HEK293 (cell line): ENCODE results near the gene ANAPC10.

Source experiments
- BCL6B ChIP-seq: fragments of 450-650 bp; formaldehyde crosslinking; IDR thresholded peaks from 2 replicates; pipeline ENCODE4 v1.5.1; 2017; ENCODE audit warnings: missing biosample characterization, missing genetic modification characterization
- CTCF ChIP-seq: fragments of 450-650 bp; formaldehyde crosslinking; IDR thresholded peaks from 2 replicates; pipeline ENCODE4 v1.5.1; 2016; ENCODE audit warnings: missing biosample characterization, missing genetic modification characterization
- SALL2 ChIP-seq: fragments of 450-650 bp; formaldehyde crosslinking; IDR thresholded peaks from 2 replicates; pipeline ENCODE4 v1.5.0; 2017; ENCODE audit warnings: missing biosample characterization, mild to moderate bottlenecking, missing genetic modification characterization, borderline replicate concordance
- ZBTB10 ChIP-seq: fragments of 450-650 bp; formaldehyde crosslinking; IDR thresholded peaks from 2 replicates; pipeline ENCODE4 v1.5.1; 2016; ENCODE audit warnings: missing biosample characterization, missing genetic modification characterization
- ZBTB6 ChIP-seq: fragments of 450-650 bp; formaldehyde crosslinking; IDR thresholded peaks from 2 replicates; pipeline ENCODE4 v1.5.1; 2017; ENCODE audit warnings: missing biosample characterization, missing genetic modification characterization
- ZNF155 ChIP-seq: fragments of 450-650 bp; formaldehyde crosslinking; IDR thresholded peaks from 2 replicates; pipeline ENCODE4 v1.5.1; 2016; ENCODE audit warnings: missing biosample characterization, missing genetic modification characterization
- ZNF335 ChIP-seq: fragments of 450-650 bp; formaldehyde crosslinking; conservative IDR thresholded peaks from 2 replicates; pipeline ENCODE4 v1.5.1; 2016; ENCODE audit warnings: missing biosample characterization, missing genetic modification characterization

GRCh38 chr4:144954230-144954629 lies 143.8 kb downstream of the ANAPC10 start:
- TF ChIP-seq CTCF (tag by site-specific recombination) (no peak), ZBTB10 (no peak), ZBTB6 (tag by site-specific recombination) (no peak), ZNF335 (tag by site-specific recombination) (no peak), SALL2 (tag by site-specific recombination) (no peak), ZNF155 (tag by site-specific recombination) (no peak), BCL6B (no peak)
